AG10803 (cell line): ENCODE results near the gene EID2B.

Source experiments
- DNase-seq: peaks from one replicate; pipeline ENCODE4 v3.0.0; 2010; ENCODE audit warnings: low read depth
- H3K4me3 ChIP-seq: 2 replicates; pipeline ENCODE4 v1.5.1; 2011; ENCODE audit warnings: mild to moderate bottlenecking, low read length, control low read depth
- TF ChIP-seq, protein P1 (sequence below): conservative IDR thresholded peaks from 2 replicates; pipeline ENCODE4 v1.5.1; 2011; ENCODE audit warnings: mild to moderate bottlenecking, low read length, control low read depth, inconsistent platforms

The EID2B gene

DNA sequence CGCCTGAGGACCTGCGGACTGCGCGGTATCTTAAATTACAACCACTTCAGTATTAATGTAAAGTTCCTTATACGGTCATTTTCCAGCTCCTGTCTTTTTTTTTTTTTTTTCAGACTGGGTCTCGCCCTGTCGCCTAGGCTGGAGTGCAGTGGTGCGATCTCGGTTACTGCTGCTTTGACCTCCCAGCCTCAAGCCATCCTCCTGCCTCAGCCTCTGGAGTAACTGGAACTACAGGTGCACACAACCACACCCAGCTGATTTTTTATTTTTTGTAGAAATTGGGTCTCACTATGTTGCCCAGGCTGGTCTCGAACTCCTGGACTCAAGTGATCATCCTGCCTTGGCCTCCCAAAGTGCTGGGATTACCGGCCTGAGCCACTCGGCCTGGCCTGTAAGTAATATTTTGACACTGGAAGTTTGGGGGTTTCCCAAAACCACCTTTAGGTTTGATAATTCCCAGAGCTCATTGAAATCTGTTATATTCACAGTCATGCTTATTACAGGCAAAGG lies 406 bp upstream of the EID2B start:
- no peak overlapping the region for H3K4me3 ChIP-seq
- TF ChIP-seq, protein P1, sequence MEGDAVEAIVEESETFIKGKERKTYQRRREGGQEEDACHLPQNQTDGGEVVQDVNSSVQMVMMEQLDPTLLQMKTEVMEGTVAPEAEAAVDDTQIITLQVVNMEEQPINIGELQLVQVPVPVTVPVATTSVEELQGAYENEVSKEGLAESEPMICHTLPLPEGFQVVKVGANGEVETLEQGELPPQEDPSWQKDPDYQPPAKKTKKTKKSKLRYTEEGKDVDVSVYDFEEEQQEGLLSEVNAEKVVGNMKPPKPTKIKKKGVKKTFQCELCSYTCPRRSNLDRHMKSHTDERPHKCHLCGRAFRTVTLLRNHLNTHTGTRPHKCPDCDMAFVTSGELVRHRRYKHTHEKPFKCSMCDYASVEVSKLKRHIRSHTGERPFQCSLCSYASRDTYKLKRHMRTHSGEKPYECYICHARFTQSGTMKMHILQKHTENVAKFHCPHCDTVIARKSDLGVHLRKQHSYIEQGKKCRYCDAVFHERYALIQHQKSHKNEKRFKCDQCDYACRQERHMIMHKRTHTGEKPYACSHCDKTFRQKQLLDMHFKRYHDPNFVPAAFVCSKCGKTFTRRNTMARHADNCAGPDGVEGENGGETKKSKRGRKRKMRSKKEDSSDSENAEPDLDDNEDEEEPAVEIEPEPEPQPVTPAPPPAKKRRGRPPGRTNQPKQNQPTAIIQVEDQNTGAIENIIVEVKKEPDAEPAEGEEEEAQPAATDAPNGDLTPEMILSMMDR: no peak
- DNase-seq: no peak

DNA sequence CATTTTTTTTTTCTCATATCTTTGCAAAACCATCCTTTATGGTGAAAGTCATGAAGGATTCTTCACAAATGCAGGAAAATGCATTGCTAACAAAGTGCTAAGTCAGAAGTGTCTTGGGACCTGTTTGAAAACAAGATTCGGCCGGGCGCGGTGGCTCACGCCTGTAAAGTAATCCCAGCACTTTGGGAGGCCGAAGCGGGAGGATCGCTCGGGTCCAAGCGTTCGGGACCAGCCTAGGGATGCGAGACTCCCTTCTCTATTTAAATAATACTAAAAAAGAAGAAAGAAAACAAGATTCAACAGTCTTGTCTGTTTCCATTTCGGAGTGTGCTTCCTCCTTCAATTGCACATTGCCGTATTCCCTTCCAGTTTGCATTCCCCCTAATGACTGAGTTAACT lies 819 bp downstream of the EID2B start:
- TF ChIP-seq, protein P1: no peak
- peak overlapping the region; percentile 90 for H3K4me3 ChIP-seq
- no peak for DNase-seq

DNA sequence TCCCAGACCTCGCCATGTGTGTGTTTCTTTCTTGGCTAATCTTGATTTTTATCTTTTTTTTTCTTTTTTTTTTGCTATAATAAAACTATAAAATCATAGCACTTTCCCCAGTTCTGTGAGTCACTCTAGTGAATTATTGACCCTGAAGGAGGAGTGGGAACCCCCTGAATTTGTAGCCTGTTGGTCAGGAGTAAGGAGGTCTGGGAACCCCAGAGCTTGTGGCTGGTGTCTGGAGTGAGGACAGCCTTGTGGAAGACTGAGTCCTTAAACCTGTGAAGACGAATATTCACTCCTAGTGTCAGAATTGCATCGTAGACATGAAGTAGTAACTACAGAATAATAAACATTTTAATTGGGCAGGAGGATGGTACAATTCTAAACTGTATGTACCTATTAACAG lies 7.4 kb downstream of the EID2B start:
- TF ChIP-seq, protein P1: no peak
- H3K4me3 ChIP-seq: no peak overlapping the region
- DNase-seq: no peak

DNA sequence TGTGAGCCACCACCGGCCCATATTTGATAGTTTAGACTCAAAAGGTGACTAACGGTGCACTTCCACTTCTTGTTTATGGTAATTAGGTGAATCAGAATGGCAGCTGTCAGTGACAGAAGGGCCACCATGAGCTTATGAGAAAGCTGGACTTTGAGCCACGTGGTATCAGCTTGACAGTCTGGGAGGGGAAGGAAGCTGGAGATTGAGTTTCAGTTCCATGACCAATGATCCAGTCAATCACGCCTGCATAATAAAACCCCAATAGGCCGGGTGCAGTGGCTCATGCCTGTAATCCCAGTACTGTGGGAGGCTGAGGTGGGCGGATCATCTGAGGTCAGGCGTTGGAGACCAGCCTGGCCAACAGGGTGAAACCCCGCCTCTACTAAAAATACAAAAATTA lies 8.2 kb downstream of the EID2B start:
- DNase-seq: no peak
- no peak overlapping the region for H3K4me3 ChIP-seq
- TF ChIP-seq, protein P1: no peak

DNA sequence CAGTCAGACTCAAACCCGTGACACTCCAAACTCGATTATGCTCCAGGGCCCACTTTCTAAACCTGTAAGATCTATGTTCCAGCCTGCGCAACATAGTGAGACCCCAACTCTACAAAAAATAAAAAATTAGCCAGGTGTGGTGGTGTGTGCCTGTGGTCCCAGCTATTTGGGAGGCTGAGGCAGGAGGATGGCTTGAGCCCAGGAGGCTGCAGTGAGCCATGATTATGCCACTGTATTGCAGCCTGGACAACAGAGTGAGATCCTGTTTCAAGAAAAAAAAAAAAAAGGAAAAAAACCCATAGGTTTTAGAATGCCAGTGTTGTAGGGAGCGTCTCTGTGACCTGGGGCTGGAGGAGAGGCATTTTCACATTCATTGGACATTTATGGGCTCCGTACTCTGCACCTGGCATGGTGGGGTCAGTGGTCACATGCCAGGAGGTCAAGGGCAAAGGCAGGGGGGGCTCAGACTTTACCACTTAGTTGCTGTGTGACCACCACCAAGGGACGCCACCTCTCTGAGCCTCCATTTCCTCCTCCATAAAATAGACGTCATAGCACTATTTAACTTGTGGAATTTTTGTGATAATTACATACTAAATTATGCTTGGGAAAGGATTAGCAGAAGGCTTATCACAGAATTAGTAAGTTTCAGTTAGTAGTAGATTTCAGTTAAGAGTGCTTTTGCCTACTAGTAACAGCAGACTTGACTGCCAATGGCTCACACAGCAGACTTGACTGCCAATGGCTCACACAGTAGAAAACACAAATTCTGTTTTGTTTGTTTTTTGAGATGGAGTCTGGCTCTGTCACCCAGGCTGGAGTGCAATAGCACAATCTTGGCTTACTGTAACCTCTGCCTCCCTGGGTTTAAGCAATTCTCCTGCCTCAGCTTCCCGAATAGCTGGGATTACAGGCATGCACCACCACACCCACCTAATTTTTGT lies 11.8 kb downstream of the EID2B start:
- TF ChIP-seq, protein P1: no peak
- no peak overlapping the region for H3K4me3 ChIP-seq
- no peak for DNase-seq

DNA sequence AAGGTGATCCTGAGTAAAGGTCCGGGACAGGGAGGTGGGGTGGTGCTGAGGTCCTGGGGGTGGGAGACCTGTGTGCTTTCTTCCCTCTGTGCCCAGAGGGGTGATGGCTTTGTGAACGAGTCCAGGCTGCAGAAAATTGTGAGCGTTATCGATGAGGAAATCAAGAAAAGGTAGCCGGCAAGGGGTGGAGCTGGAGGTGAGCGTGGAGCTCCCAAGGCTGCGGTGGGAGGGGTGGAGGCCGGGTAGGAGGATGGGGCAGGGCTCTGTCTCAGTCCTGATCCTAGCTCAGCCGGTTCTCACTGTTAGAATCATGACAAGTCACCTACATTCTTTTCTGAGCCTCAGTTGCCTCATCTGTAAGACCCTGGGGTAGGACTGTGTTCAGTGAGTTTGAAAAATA lies 13.7 kb downstream of the EID2B start:
- TF ChIP-seq, protein P1: no peak
- DNase-seq: no peak

DNA sequence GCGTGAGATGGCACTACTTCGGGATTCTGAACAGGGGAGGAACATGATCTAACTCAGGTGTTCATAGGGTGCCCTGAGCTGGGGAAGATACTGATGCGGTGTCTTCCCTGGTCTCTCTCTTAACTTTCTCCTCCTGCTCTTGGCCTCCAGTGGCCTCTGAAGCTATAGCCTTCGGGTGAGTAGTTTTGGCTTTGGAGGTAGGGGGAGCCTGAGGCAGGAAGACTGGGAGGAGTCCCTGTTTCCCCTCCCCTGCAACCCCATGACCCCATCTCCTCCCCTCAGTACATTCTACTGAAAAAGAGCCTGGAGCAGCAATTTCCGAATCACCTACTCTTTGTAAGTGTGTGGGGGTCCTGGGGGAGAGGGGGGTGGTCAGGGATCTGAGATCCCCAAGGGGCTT lies 14.2 kb downstream of the EID2B start:
- TF ChIP-seq, protein P1: no peak

More for the DNA sequence above, 13.7 kb downstream of the EID2B start:
- no peak overlapping the region for H3K4me3 ChIP-seq

More for the DNA sequence above, 14.2 kb downstream of the EID2B start:
- no peak overlapping the region for H3K4me3 ChIP-seq
- DNase-seq: no peak
